Measurements from ENCODE around the gene GEMIN7. TPM values are rescaled to one million over a fixed set of nuclear protein-coding genes. Genes with fewer than 3 reads are reported as not detected.

The GEMIN7 gene
- total and polyA plus RNA-seq, 5 donors, result 10.9 to 27.9 (median 12.8) TPM

- no peak for DNase-seq
- Histone ChIP-seq H3K27ac (ENCODE audit: low read length) (no peak overlapping the region), H3K27me3 (ENCODE audit: control insufficient read depth, insufficient read depth) (no peaks in the 10 kb centered on the region), H3K4me1 (ENCODE audit: control insufficient read depth, insufficient read depth, low read length) (no peaks in the 10 kb centered on the region), H3K9me3 (ENCODE audit: control insufficient read depth, low read length) (no peaks in the 10 kb centered on the region), H3K4me3 (ENCODE audit: low read length) (no peak overlapping the region)
- WGBS, result 97% methylated on average over 85 of the region's 85 CpGs
- peak in 1 of 2 donors; percentile 9 for ATAC-seq
- intact Hi-C loops (cut with DNase I), result no loop called here
Measured at GRCh38 chr19:45063851-45064801, 14.9 kb upstream of the GEMIN7 start.

GRCh38 chr19:45066921-45067661 lies 12.0 kb upstream of the GEMIN7 start:
- H3K9me3 ChIP-seq (ENCODE audit: control insufficient read depth, low read length), result no peaks in the 10 kb centered on the region
- DNase-seq (no peak), ATAC-seq (no peak)
- H3K27ac ChIP-seq (ENCODE audit: low read length), result no peak overlapping the region
- 90% methylated on average over 38 of the region's 38 CpGs for WGBS
- H3K4me3 ChIP-seq (ENCODE audit: low read length), result no peak overlapping the region
- intact Hi-C loops (cut with DNase I), result no loop called here
- no peaks in the 10 kb centered on the region for H3K4me1 ChIP-seq (ENCODE audit: control insufficient read depth, insufficient read depth, low read length)
- H3K27me3 ChIP-seq (ENCODE audit: control insufficient read depth, insufficient read depth), result no peaks in the 10 kb centered on the region

- 85% methylated on average over 10 of the region's 10 CpGs for whole genome bisulfite sequencing
- H3K4me1 ChIP-seq (ENCODE audit: control insufficient read depth, insufficient read depth, low read length), result no peaks in the 10 kb centered on the region
- intact Hi-C loops (cut with DNase I), result no loop called here
- no peaks in the 10 kb centered on the region for H3K9me3 ChIP-seq (ENCODE audit: control insufficient read depth, low read length)
- ATAC-seq, result no peak
- no peak overlapping the region for H3K4me3 ChIP-seq (ENCODE audit: low read length)
- no peak overlapping the region for H3K27ac ChIP-seq (ENCODE audit: low read length)
- no peaks in the 10 kb centered on the region for H3K27me3 ChIP-seq (ENCODE audit: control insufficient read depth, insufficient read depth)
- DNase-seq, result no peak
Measured at GRCh38 chr19:45068041-45068440, 11.0 kb upstream of the GEMIN7 start.

GRCh38 chr19:45069056-45069455 lies 10.0 kb upstream of the GEMIN7 start:
- no peaks in the 10 kb centered on the region for H3K9me3 ChIP-seq (ENCODE audit: control insufficient read depth, low read length)
- H3K27ac ChIP-seq (ENCODE audit: low read length), result no peak overlapping the region
- H3K27me3 ChIP-seq (ENCODE audit: control insufficient read depth, insufficient read depth), result no peaks in the 10 kb centered on the region
- DNase-seq (no peak), ATAC-seq (peak in 1 of 2 donors; percentile 30)
- H3K4me1 ChIP-seq (ENCODE audit: control insufficient read depth, insufficient read depth, low read length), result no peaks in the 10 kb centered on the region
- intact Hi-C loops (cut with DNase I), result no loop called here
- no peak overlapping the region for H3K4me3 ChIP-seq (ENCODE audit: low read length)
- WGBS, result 72% methylated on average over 13 of the region's 13 CpGs

- no peaks in the 10 kb centered on the region for H3K4me1 ChIP-seq (ENCODE audit: control insufficient read depth, insufficient read depth, low read length)
- H3K4me3 ChIP-seq (ENCODE audit: low read length), result no peak overlapping the region
- H3K27ac ChIP-seq (ENCODE audit: low read length), result no peak overlapping the region
- ATAC-seq (no peak), DNase-seq (no peak)
- H3K27me3 ChIP-seq (ENCODE audit: control insufficient read depth, insufficient read depth), result no peaks in the 10 kb centered on the region
- no peaks in the 10 kb centered on the region for H3K9me3 ChIP-seq (ENCODE audit: control insufficient read depth, low read length)
- WGBS, result 89% methylated on average over 6 of the region's 6 CpGs
- intact Hi-C loops (cut with DNase I), result no loop called here
Measured at GRCh38 chr19:45070214-45070613, 8.8 kb upstream of the GEMIN7 start.

GRCh38 chr19:45070861-45071544 lies 8.1 kb upstream of the GEMIN7 start:
- Histone ChIP-seq H3K27me3 (ENCODE audit: control insufficient read depth, insufficient read depth) (no peaks in the 10 kb centered on the region), H3K27ac (ENCODE audit: low read length) (no peak overlapping the region), H3K9me3 (ENCODE audit: control insufficient read depth, low read length) (no peaks in the 10 kb centered on the region), H3K4me3 (ENCODE audit: low read length) (no peak overlapping the region), H3K4me1 (ENCODE audit: control insufficient read depth, insufficient read depth, low read length) (no peaks in the 10 kb centered on the region)
- ATAC-seq (no peak), DNase-seq (peak in 1 of 3 donors; percentile 35)
- intact Hi-C loops (cut with DNase I), result no loop called here
- WGBS, result 92% methylated on average over 19 of the region's 19 CpGs

GRCh38 chr19:45071545-45071938 lies 7.5 kb upstream of the GEMIN7 start:
- Histone ChIP-seq H3K27ac (ENCODE audit: low read length) (no peak overlapping the region), H3K4me3 (ENCODE audit: low read length) (no peak overlapping the region), H3K4me1 (ENCODE audit: control insufficient read depth, insufficient read depth, low read length) (no peaks in the 10 kb centered on the region), H3K27me3 (ENCODE audit: control insufficient read depth, insufficient read depth) (no peaks in the 10 kb centered on the region), H3K9me3 (ENCODE audit: control insufficient read depth, low read length) (no peaks in the 10 kb centered on the region)
- WGBS, result 95% methylated on average over 25 of the region's 25 CpGs
- peak in 1 of 3 donors; percentile 48 for DNase-seq
- no peak for ATAC-seq
- intact Hi-C loops (cut with DNase I), result no loop called here

- 81% methylated on average over 34 of the region's 34 CpGs for WGBS
- H3K4me1 ChIP-seq (ENCODE audit: control insufficient read depth, insufficient read depth, low read length), result no peaks in the 10 kb centered on the region
- intact Hi-C loops (cut with DNase I), result no loop called here
- H3K9me3 ChIP-seq (ENCODE audit: control insufficient read depth, low read length), result no peaks in the 10 kb centered on the region
- ATAC-seq (no peak), DNase-seq (peak in 1 of 3 donors; percentile 58)
- H3K27me3 ChIP-seq (ENCODE audit: control insufficient read depth, insufficient read depth), result no peaks in the 10 kb centered on the region
- no peak overlapping the region for H3K27ac ChIP-seq (ENCODE audit: low read length)
- H3K4me3 ChIP-seq (ENCODE audit: low read length), result no peak overlapping the region
Measured at GRCh38 chr19:45071969-45072790, 6.9 kb upstream of the GEMIN7 start.

- DNase-seq (peak in 1 of 3 donors; percentile 18), ATAC-seq (no peak)
- 62% methylated on average over 11 of the region's 11 CpGs for WGBS
- Histone ChIP-seq H3K9me3 (ENCODE audit: control insufficient read depth, low read length) (no peaks in the 10 kb centered on the region), H3K27me3 (ENCODE audit: control insufficient read depth, insufficient read depth) (no peaks in the 10 kb centered on the region), H3K27ac (ENCODE audit: low read length) (no peak overlapping the region), H3K4me1 (ENCODE audit: control insufficient read depth, insufficient read depth, low read length) (no peaks in the 10 kb centered on the region), H3K4me3 (ENCODE audit: low read length) (no peak overlapping the region)
- intact Hi-C loops (cut with DNase I), result no loop called here
Measured at GRCh38 chr19:45074744-45075300, 4.2 kb upstream of the GEMIN7 start.

Measured in right cardiac atrium (tissue), 5 donors.